Fibroblast of pulmonary artery (primary cell): ENCODE measurements around the gene RSPH3.
A peak's percentile ranks its signal among the peaks of the same experiment; 100 is the strongest.

Experiments
- DNase-seq: peaks from one replicate; pipeline ENCODE4 v3.0.0-alpha.2; 2010; ENCODE audit warnings: low read depth
- H3K4me3 ChIP-seq: replicated peaks from 2 replicates; pipeline ENCODE4 v1.5.1; 2011; ENCODE audit warnings: low read depth, mild to moderate bottlenecking, control low read depth, low read length, moderate library complexity
- TF ChIP-seq, protein P1 (sequence below): IDR thresholded peaks from 2 replicates; pipeline ENCODE4 v1.5.1; 2011; ENCODE audit warnings: mild to moderate bottlenecking, control low read depth, low read length, inconsistent platforms; ENCODE audit errors: missing control alignments

The RSPH3 gene, protein sequence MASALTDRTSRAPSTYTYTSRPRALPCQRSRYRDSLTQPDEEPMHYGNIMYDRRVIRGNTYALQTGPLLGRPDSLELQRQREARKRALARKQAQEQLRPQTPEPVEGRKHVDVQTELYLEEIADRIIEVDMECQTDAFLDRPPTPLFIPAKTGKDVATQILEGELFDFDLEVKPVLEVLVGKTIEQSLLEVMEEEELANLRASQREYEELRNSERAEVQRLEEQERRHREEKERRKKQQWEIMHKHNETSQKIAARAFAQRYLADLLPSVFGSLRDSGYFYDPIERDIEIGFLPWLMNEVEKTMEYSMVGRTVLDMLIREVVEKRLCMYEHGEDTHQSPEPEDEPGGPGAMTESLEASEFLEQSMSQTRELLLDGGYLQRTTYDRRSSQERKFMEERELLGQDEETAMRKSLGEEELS

DNA sequence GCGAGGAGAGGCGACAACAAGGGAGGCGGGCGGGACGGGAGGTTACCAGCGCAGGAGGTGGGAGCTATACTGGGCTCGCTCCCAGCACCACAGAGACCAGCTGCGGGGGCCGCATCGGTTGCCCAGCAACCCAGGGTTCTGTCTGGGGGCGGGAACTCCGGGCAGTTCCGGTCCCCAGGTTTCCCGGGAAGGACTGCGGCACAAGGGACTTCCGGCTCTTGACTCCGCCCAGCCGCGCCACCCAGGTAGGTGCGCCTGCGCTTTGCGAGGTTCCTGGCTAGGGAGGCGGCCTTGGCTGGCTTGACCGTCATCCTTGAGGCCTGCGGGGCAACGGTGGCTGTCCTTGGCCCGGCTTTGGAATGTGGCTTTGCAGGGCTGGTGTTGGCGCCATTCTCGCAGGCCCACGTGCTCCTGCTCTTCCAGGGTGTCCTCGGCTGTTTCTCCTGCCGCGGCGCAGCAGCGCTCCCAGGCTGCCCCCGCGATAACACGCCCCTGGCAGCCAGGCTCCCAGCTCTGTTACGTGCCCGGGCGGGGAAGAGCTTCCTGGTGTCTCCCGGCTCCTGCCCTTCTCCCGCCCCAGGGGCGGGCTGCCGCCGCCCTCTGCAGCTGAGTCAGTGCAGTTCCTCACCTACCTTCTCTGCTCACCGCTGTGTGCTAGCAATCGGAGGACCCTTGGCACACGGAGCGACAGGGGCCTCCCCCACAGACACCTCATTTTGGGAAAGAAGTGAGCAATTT is at the start of gene RSPH3:
TSS of gene RSPH3 (minus strand) at position 537 of the 738 bp plus-strand sequence. CDS start 652 bp downstream, outside the sequence.
- TF ChIP-seq, protein P1, sequence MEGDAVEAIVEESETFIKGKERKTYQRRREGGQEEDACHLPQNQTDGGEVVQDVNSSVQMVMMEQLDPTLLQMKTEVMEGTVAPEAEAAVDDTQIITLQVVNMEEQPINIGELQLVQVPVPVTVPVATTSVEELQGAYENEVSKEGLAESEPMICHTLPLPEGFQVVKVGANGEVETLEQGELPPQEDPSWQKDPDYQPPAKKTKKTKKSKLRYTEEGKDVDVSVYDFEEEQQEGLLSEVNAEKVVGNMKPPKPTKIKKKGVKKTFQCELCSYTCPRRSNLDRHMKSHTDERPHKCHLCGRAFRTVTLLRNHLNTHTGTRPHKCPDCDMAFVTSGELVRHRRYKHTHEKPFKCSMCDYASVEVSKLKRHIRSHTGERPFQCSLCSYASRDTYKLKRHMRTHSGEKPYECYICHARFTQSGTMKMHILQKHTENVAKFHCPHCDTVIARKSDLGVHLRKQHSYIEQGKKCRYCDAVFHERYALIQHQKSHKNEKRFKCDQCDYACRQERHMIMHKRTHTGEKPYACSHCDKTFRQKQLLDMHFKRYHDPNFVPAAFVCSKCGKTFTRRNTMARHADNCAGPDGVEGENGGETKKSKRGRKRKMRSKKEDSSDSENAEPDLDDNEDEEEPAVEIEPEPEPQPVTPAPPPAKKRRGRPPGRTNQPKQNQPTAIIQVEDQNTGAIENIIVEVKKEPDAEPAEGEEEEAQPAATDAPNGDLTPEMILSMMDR: no peak
- H3K4me3 ChIP-seq: peak within 1 kb of the TSS; percentile 90
- DNase-seq: peak; percentile 93

DNA sequence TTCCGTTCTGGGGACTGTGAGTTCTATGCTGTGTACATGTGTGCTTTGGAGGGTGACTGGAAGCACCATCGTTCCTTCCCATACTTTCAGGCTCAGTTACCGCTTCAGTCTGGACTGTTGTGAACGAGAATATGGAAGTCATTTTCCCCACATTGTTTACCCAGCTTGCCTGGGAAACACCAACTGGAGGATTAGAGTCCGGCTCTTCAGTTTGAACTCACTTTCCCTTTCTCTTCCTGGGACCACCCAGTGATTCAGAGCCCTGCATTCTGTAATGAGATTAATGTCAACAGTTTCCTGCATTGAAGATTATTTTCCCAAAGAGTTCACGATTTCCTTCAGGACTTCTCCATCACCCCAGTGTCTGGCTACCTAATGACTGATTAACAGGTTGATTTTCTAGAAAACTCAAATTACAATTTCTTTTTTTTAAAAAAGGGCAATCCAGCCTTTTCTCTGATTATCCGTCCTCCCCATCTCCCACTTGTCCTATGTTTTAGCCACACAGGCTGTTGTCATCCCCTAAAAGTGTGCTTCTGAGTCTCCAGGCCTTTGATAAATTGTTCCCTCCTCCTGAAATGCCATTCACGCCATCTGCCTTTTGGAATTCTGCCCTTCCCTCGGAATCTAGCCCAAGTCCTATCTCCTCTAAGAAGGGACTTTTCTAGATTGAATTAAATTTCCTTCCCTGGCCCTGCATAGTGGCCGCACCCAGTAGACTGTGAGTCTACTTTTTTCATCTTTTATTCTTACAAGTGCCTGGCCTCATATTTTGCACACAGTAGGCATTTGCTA is 48.1 kb upstream of the RSPH3 start:
- no peak overlapping the region for H3K4me3 ChIP-seq
- DNase-seq: no peak
- TF ChIP-seq, protein P1: no peak

DNA sequence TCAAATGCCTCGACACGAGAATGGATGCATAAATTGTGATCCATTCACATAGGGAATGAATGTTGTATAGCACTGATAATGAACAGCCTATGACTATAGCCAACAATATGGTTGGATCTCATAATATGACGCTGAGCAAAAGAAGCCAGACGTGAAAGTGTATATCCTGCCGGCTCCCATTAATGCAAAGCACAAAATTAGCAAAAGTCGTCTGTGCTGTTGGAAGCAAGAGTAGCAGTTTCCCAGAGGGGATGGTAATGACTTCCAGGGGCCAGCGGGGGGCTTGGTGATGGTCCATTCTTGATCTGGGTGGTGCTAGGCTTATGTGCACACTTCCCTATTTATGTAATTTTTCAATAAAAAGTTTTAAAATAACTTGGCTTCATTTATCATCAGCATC is 45.8 kb upstream of the RSPH3 start:
- DNase-seq: no peak
- H3K4me3 ChIP-seq: no peak overlapping the region
- TF ChIP-seq, protein P1: no peak

DNA sequence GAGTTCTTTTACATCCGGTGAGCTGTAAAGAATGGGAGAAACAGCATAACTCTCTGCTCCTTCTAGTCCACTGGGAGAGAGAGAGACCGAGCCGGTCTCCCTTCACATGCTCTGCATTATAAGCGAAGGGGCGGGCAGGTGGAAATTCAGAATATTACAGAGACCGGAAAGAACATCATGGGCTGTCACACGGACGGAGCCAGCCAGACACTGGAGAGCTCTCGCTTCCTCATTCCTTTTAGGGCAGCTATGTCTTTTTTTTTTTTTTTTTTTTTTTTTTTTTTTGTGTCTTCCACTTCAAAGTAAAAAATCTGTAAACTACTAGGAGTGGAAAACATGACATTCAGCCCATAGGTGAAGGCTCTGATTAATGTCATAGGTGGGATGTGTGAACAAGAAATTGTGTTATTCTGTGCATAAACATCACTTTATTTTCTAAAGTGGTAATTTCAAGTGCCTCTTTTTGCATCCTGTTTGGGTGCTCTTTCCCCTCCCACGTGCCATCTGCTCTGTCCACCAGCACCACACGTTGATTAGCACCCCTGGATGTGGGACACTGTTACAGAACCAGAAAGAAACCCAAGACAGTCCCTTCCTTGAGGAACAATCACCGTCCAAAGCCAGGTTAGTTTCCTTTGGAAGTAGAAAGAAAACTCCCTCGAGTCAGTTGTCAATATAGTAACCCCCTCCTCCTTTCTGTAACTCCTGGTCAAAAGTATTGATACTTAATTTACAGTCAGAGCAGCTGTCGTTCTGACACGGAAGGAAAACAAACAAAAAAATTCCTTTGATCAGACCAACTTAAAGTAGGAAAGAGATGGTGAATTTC is 45.1 kb upstream of the RSPH3 start, which contains the start of gene TAGAP:
TSS of gene TAGAP (minus strand) at position 93 of the 829 bp plus-strand sequence. CDS start 845 bp downstream, outside the sequence.
- TF ChIP-seq, protein P1: no peak
- DNase-seq: no peak
- H3K4me3 ChIP-seq: no peak within 1 kb of the TSS

DNA sequence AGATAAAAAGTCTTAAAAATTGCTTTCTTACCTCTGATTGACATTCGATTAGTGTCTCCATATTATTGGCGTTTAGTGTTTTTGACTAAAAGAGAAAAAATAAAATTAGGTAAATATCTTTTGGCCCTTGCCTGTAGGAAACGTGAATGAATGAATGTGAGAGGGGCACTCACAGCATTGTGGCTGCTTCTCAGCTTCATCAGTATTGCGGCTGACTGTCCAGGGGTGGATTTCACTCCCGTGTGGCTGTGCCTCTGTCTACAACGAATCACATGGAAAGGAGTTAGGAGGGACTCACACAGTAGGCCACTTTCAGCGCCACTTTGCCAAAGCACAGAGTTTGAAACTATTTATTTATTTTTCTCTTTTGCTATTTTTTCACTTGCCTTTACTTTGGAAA is 43.9 kb upstream of the RSPH3 start:
- no peak for DNase-seq
- no peak overlapping the region for H3K4me3 ChIP-seq

More for the DNA sequence above, 43.9 kb upstream of the RSPH3 start:
- TF ChIP-seq, protein P1: no peak
